UCSD-AML1 (cell line): ENCODE results near the gene IMPA2.

ENCODE experiments used
- DNase-seq: peaks from one replicate; lab custom pipeline; 2025; ENCODE audit not compliant: unreplicated experiment; lab: John Stamatoyannopoulos, UW

Gene IMPA2

GRCh38 chr18:12046751-12047335 is 65.5 kb downstream of the IMPA2 start:
- no peak for DNase-seq

DNA sequence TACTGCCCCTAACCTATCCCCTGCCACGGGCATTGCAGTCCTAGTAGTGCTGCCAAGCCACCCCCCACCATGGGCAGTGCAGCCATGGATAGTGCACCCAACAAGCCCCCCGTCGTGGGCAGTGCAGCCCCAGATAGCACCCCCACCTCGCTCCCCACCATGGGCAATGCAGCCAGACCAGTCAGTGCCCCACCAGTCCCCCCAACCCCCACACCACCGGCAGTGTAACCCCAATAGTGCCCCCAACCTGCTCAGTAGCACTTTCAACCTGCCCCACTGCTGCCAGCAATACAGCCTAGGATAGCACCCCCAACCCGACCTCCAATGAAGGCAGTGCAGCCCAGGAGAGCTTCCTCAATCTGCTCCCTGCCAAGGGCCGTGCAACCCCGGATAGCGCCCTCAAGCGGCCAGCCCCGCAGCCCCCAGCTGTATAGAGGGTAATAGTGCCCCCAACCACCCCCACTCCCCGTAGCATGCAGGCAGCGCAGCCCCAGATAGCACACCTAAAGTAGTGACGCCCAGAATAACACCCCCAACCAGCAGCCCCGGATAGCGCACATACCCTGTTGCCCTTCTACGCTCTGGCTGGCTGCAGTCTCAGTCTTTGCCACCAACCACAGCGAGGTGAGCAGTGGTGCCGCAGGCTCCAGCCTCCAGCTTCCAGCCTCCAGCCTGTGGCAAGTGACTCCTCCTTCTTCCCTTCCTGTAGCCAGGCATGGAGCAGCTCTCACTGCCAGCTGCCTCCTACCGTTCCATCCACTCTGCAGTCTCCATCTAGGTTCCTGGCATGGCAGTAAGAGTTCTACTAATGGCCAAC is 66.9 kb downstream of the IMPA2 start:
- no peak for DNase-seq

DNA sequence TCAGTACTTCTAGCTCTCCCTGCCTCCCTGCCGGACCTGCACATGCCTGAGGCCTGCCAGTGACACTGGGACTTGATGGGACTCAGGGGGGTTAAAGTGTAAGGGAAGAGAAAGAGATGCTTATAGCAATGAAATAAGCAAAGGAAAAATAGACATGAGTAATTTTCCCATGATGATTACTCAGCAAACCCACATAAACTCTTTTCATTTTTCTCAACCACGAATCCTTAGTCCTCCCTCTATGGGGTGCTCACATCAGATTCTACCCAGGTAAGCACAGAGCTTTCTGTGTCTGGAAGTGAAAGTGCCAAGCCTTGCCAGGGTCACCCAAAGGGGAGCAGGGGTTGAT is 67.5 kb downstream of the IMPA2 start:
- DNase-seq = no peak

- DNase-seq = no peak
Observed at GRCh38 chr18:12049978-12050811, 68.9 kb downstream of the IMPA2 start.

DNA sequence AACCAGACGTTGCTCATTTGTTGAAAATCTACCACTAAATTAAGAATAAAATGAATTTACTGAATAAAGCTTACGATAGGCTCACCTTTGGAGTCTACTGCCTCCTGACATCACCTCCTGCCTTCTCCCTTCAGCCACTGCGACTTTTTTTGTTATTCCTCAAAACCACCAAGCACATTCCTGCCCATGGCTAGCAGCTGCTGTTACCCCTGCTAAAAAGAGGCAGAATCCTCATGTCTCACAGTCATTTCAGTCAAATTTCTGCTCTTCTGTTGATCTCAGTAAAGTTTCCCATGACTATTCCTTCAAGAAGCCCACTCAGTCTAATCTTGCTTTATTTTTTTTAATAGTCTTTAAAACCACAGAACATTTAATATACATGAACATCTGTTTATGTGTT is 71.6 kb downstream of the IMPA2 start:
- DNase-seq = no peak

- DNase-seq = no peak
Observed at GRCh38 chr18:12053289-12053688, 72.0 kb downstream of the IMPA2 start.

DNA sequence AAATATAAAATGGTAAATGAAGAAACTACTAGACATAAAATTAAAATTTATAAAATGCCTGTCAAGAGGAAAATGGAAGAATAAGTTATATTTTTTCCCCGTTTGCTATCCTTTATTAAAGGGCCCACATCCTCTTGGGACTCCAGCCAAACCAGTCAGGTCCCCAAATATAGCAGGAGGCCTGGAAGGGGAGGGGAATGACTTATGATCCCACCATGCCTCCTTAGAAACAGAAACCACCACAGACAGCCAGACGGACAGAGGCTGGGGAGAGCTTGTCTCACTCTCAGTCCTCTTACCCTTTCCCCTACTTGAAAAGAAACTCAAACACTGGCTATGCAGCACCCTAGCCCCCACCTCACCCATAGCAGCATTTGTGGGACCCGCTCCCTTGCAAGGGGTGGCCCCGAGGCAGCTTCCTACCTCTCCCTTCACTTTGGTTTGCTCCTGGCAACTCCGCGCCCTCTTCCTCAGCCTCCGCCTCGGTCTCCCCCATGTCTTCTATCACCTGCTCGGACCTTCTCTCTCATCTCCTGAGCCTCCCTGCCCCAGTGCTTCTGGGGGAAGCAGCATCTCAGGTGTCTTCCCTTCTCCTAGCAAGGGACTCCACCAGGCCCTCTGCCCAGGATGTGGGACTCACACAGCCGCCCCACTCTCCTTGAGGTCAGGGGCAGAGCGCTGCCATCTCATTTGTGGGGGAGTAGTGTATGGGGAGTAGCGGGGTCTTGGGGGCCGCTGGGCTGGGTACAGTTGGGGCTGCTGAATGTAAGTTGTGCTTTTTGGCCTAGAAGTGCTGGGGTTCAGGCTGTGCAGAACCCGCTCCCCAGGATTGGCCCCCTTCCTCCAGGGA is 75.0 kb downstream of the IMPA2 start:
- no peak for DNase-seq

DNA sequence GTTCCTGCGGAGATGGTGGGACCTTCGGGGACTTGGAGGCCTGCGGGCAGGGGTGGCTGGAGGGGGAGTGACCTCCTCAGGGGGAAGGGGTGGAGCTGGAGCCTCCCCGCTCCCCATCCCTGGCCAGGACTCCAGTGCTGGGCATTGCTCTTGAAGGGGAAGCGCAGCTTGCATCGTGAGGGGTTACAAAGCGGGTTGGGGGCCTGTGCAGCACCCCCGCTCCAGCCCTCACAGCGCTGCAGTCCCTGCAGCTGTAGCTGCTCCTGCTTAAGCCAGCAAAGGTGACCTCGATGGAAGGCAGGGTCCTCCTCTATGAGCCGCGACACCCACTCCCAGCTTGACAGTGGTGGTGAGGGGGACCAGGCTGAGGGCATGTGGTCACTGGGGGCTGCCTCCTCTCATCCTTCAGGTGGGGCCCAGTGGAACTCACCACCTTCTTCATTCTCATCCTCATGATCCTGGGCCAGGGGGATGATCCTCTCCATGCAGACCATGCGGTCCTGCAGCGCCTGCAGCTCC is 75.6 kb downstream of the IMPA2 start:
- no peak for DNase-seq

GRCh38 chr18:12057419-12058039 is 76.2 kb downstream of the IMPA2 start:
- DNase-seq = no peak

DNA sequence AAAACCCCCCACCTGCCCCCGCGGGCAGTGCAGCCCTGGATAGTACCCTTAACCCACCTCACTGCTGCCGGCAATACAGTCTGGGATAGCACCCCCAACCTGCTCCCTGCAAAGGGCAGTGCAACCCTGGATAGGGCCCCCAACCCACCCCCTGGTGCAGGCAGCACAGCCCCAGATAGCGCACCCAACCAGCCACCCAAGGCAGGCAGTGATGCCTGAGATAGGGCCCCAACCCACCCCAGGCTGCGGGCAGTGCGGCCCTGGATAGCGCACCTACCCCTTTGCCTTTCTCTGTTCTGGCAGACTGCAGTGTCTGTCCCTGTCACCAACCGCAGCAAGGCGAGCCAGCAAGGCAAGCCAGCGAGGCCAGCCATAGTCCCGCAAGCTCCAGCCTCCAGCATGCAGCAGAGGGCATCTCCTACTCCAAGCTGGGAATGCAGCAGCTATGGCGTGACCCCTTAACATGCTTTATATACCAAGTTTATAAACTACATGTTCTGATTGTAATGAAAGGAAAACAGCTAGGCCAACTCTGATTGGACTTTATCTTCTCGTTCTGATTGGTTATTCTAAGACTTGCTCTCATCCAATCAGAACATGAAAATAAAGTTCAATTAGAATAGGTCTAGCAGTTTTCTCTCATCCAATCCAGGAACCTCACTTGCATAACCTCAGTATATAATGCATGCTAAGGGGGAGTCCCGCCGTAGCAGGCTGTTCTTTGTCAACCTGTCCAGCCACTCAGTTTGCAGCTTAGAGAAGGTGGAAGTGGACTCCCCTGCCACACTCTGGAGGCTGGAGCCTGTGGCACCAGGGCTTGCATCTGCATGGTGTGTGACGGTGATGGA is 78.3 kb downstream of the IMPA2 start:
- DNase-seq = no peak

GRCh38 chr18:12060182-12060870 is 79.0 kb downstream of the IMPA2 start:
- DNase-seq = no peak

DNA sequence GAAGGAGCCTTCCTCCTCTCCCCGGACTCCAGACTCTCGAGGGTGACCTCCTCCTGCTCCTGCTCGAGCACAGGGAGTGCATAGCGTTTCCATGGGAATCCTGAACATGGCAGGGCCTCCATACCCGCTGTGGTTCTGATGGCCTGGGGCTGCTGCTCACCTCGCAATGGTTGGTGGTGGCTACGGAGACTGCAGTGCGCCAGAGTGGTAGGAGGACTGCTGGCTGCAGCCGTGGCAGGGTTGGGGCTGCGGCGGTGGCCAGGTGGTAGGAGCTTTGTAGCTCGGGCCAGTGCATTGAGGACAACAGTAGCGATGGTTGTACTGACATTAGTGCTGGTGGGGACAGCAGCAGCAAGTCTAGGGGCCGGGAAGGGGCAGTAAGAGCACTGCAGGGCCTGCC is 80.4 kb downstream of the IMPA2 start:
- no peak for DNase-seq

DNA sequence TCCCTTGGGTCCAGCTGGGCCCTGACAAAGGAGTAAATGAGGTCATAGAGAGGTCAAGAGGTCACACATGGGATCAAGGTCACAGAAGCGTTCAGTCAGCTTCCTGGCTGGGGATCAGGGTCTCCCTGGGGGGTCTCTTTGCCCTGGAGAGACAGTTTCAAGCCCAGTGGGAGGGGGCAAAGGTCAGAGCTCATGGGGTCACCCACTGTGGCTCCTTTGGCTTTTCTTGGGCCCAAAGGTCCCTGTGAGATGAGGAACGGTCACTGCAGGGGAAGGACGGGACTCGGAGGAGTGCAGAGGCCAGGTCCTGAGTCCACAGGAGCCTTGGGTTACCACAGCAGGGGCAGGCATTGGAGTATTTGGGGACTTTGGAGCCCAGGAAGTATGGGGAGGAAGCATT is 81.7 kb downstream of the IMPA2 start:
- no peak for DNase-seq

- no peak for DNase-seq
Observed at GRCh38 chr18:12064086-12064763, 82.9 kb downstream of the IMPA2 start.

- no peak for DNase-seq
Observed at GRCh38 chr18:12065397-12065796, 84.1 kb downstream of the IMPA2 start.

- no peak for DNase-seq
Observed at GRCh38 chr18:12066910-12067511, 85.7 kb downstream of the IMPA2 start.

- no peak for DNase-seq
Observed at GRCh38 chr18:12067671-12068070, 86.4 kb downstream of the IMPA2 start.
